Neural progenitor cell (in vitro differentiated cells): ENCODE measurements around the gene CAPN8. TPM values are rescaled to one million over a fixed set of nuclear protein-coding genes. Genes with fewer than 3 reads are reported as not detected.

ENCODE experiments used
- DNase-seq: peaks from one replicate; pipeline ENCODE4 v3.0.0-alpha.2; 2016; ENCODE audit warnings: low spot score
- H2AFZ ChIP-seq: fragments of 200-600 bp; sonication (generic); replicated peaks from 2 replicates; pipeline ENCODE4 v1.6.1; 2016; ENCODE audit warnings: antibody characterized with exemption
- H3F3A ChIP-seq: fragments of 200-600 bp; sonication (generic); 2 replicates; pipeline ENCODE4 v1.6.1; 2016; ENCODE audit warnings: antibody characterized with exemption, low read depth
- H3K27ac ChIP-seq: fragments of 200-600 bp; sonication (generic); 2 replicates; pipeline ENCODE4 v1.5.1; 2016; ENCODE audit warnings: mild to moderate bottlenecking
- H3K27me3 ChIP-seq: fragments of 200-600 bp; sonication (generic); 2 replicates; pipeline ENCODE4 v1.6.1; 2016; ENCODE audit warnings: mild to moderate bottlenecking, moderate library complexity
- H3K36me3 ChIP-seq: fragments of 200-600 bp; sonication (generic); 2 replicates; pipeline ENCODE4 v1.5.1; 2016
- H3K4me1 ChIP-seq: fragments of 200-600 bp; sonication (generic); 2 replicates; pipeline ENCODE4 v1.6.1; 2016; ENCODE audit warnings: mixed run types
- H3K4me2 ChIP-seq: fragments of 200-600 bp; sonication (generic); 2 replicates; pipeline ENCODE4 v1.6.1; 2016
- H3K4me3 ChIP-seq: fragments of 200-600 bp; sonication (generic); 2 replicates; pipeline ENCODE4 v1.5.1; 2016
- H3K79me2 ChIP-seq: fragments of 200-600 bp; sonication (generic); 2 replicates; pipeline ENCODE4 v1.6.1; 2016; ENCODE audit warnings: low read depth
- H3K9ac ChIP-seq: fragments of 200-600 bp; sonication (generic); 2 replicates; pipeline ENCODE4 v1.6.1; 2016
- H3K9me3 ChIP-seq: fragments of 200-600 bp; sonication (generic); 2 replicates; pipeline ENCODE4 v1.5.1; 2016; ENCODE audit warnings: low read depth
- H4K20me1 ChIP-seq: fragments of 200-600 bp; sonication (generic); 2 replicates; pipeline ENCODE4 v1.6.1; 2016; ENCODE audit warnings: low read depth
- H3K27ac Mint-ChIP-seq: 3 replicates; pipeline ENCODE4 v1.8.0; 2021; ENCODE audit warnings: mixed read lengths
- H3K27me3 Mint-ChIP-seq: 2 replicates; pipeline ENCODE4 v1.8.0; 2022; ENCODE audit warnings: low read depth, mild to moderate bottlenecking, inconsistent platforms, moderate library complexity, mixed read lengths; ENCODE audit not compliant: insufficient read depth
- H3K36me3 Mint-ChIP-seq: 3 replicates; pipeline ENCODE4 v1.8.0; 2021; ENCODE audit warnings: mixed read lengths
- H3K4me1 Mint-ChIP-seq: 3 replicates; pipeline ENCODE4 v1.8.0; 2021; ENCODE audit warnings: mixed read lengths
- H3K4me3 Mint-ChIP-seq: 3 replicates; pipeline ENCODE4 v1.8.0; 2021; ENCODE audit warnings: mild to moderate bottlenecking, moderate library complexity, mixed read lengths
- H3K9me3 Mint-ChIP-seq: 3 replicates; pipeline ENCODE4 v1.8.0; 2020; ENCODE audit warnings: mixed read lengths
- EZH2 ChIP-seq: fragments of 200-600 bp; sonication (generic); IDR thresholded peaks from 2 replicates; pipeline ENCODE4 v1.6.1; 2017; ENCODE audit warnings: antibody characterized with exemption, mild to moderate bottlenecking, moderate library complexity
- EZH2phosphoT487 ChIP-seq: fragments of 200-600 bp; sonication (generic); IDR thresholded peaks from 2 replicates; pipeline ENCODE4 v1.6.1; 2017; ENCODE audit warnings: antibody characterized with exemption
- total RNA-seq: library from RNA; depleted of rRNA; stranded (reverse); fragments of >200 nt; gene quantifications from 2 replicates; pipeline ENCODE4 v1.2.3, GENCODE V29; 2015; ENCODE audit warnings: low replicate concordance
- TF ChIP-seq, protein P1 (sequence below): fragments of 200-600 bp; sonication (generic); IDR thresholded peaks from 2 replicates; pipeline ENCODE4 v1.5.1; 2017; ENCODE audit warnings: antibody characterized with exemption, mild to moderate bottlenecking

CAPN8 gene
- total RNA-seq, 1 donor from 2014 or later, result not detected

DNA sequence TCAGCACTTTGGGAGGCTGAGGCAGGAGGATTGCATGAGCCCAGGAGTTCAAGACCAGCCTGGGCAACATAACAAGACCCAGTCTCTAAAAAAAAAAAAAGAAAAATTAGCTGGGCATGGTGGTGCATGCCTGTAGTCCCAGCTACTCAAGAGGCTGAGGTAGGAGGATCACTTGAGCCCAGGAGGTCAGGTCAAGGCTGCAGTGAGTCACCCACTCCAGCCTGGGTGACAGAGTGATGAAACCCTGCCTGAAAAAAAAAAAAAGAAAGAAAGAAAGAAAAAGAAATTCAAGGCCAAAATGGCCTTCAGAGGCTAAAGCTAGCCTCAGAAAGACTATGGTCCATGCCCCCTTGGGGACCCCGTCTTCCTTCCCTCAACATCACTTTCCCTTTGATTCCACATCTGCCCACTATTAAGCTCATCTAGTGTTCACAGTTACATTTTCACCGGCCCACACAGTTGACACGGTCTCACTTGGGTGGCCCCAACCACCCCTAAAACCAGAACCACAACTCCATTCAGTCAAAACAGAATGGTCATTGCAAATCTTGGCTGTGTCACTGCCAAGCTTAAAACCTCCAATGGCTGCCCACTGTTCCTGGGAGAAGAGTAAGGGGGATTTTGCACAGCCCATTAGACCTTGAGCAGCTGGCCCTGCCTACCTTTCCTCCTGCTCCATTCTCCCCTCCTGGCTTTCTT is 2.1 kb upstream of the CAPN8 start:
- Mint-ChIP-seq H3K4me1 (no peaks in the 10 kb centered on the region), H3K27ac (no peak overlapping the region), H3K27me3 (peaks cover 8% of the 10 kb centered on the region), H3K4me3 (no peak overlapping the region), H3K36me3 (no peaks in the 10 kb centered on the region), H3K9me3 (no peaks in the 10 kb centered on the region)
- Histone ChIP-seq H3K27ac (no peak overlapping the region), H3K9me3 (no peaks in the 10 kb centered on the region), H3K4me2 (no peak overlapping the region), H4K20me1 (no peaks in the 10 kb centered on the region), H3K4me1 (peaks cover 5% of the 10 kb centered on the region), H3K36me3 (no peaks in the 10 kb centered on the region), H2AFZ (no peak overlapping the region), H3K79me2 (no peaks in the 10 kb centered on the region), H3F3A (no peaks in the 10 kb centered on the region), H3K9ac (no peak overlapping the region), H3K4me3 (no peak overlapping the region), H3K27me3 (no peaks in the 10 kb centered on the region)
- TF ChIP-seq EZH2, result no peak
- DNase-seq, result no peak

DNA sequence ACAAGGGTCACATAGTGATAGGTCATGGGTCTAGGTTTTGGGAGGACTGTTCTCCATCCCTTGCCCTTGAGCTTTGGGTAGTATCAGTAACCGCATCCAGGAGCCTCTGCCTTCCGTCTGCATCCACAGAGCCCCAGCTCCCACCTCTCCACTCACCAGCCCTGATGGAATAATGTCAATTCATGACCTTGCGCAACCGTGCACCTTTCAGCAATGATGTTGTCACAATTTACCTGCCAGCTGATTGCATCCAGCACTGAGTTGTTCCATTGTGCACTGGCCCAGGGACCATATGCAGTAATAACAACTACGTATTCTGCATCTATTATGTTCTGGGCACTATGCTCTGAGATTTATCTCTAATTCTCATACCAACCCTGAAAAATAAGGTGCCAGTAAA is 1.4 kb downstream of the CAPN8 start:
- Histone ChIP-seq H3K9ac (no peak overlapping the region), H3K36me3 (no peaks in the 10 kb centered on the region), H3K4me1 (no peaks in the 10 kb centered on the region), H3K4me2 (no peak overlapping the region), H3K4me3 (no peak overlapping the region), H3K79me2 (no peaks in the 10 kb centered on the region), H3K27ac (no peak overlapping the region), H3K9me3 (no peaks in the 10 kb centered on the region), H3F3A (no peaks in the 10 kb centered on the region), H3K27me3 (no peaks in the 10 kb centered on the region), H2AFZ (no peak overlapping the region), H4K20me1 (no peaks in the 10 kb centered on the region)
- Mint-ChIP-seq H3K27me3 (peaks cover 14% of the 10 kb centered on the region), H3K9me3 (no peaks in the 10 kb centered on the region), H3K36me3 (no peaks in the 10 kb centered on the region), H3K27ac (no peak overlapping the region), H3K4me1 (no peaks in the 10 kb centered on the region), H3K4me3 (no peak overlapping the region)
- TF ChIP-seq EZH2 (no peak), EZH2phosphoT487 (no peak)
- TF ChIP-seq, protein P1, sequence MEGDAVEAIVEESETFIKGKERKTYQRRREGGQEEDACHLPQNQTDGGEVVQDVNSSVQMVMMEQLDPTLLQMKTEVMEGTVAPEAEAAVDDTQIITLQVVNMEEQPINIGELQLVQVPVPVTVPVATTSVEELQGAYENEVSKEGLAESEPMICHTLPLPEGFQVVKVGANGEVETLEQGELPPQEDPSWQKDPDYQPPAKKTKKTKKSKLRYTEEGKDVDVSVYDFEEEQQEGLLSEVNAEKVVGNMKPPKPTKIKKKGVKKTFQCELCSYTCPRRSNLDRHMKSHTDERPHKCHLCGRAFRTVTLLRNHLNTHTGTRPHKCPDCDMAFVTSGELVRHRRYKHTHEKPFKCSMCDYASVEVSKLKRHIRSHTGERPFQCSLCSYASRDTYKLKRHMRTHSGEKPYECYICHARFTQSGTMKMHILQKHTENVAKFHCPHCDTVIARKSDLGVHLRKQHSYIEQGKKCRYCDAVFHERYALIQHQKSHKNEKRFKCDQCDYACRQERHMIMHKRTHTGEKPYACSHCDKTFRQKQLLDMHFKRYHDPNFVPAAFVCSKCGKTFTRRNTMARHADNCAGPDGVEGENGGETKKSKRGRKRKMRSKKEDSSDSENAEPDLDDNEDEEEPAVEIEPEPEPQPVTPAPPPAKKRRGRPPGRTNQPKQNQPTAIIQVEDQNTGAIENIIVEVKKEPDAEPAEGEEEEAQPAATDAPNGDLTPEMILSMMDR, result no peak
- DNase-seq, result no peak

DNA sequence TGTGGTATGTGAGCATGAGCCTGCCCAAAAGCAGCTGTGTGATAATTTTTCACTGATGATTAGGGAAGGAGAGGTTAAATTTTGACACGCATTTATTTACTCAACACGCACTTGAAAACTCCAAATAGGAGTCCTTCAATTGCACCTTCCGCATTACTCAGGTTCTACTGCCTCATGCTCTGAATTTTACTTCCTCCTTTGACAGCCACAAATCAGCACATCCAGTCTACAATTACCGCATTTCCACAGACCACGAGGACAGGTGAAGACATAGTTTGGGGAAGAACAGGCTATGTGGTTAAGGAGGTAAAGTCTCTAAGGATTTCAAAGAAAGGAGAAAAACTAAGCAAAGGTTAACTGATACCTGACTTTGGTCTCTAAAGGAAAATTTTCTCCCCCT is 2.6 kb downstream of the CAPN8 start:
- Mint-ChIP-seq H3K36me3 (no peaks in the 10 kb centered on the region), H3K27me3 (peaks cover 14% of the 10 kb centered on the region)

DNA sequence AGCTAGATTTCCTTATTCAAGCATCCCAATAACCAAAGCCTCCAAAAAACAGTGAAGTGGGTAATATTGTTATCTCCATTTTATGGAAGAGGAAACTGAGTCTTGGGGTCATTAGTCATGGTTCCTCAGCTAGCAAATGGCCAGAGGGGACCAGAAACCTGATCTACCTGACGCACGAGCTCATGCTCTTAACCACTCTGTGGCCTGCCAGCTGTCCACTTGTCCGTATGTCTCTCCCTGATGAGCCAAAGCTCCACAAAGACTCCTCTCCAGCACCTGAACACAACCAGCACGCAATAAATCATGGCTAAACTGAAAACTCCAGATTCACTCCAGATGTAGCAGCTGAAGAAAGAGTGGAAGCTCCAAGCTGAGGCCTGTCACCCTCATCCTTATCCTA is 5.8 kb downstream of the CAPN8 start:
- Histone ChIP-seq H3K9me3 (no peaks in the 10 kb centered on the region), H3K79me2 (no peaks in the 10 kb centered on the region), H3K4me1 (no peaks in the 10 kb centered on the region), H3K36me3 (no peaks in the 10 kb centered on the region), H3F3A (no peaks in the 10 kb centered on the region), H2AFZ (no peak overlapping the region), H3K9ac (no peak overlapping the region), H3K4me3 (no peak overlapping the region), H3K4me2 (no peak overlapping the region), H3K27ac (no peak overlapping the region), H3K27me3 (no peaks in the 10 kb centered on the region), H4K20me1 (no peaks in the 10 kb centered on the region)
- H3K4me3 Mint-ChIP-seq, result no peak overlapping the region
- no peak for TF ChIP-seq EZH2
- TF ChIP-seq EZH2phosphoT487, result no peak
- TF ChIP-seq, protein P1, result no peak
- peaks cover 14% of the 10 kb centered on the region for H3K27me3 Mint-ChIP-seq
- H3K9me3 Mint-ChIP-seq, result peaks cover 3% of the 10 kb centered on the region
- H3K27ac Mint-ChIP-seq, result no peak overlapping the region
- no peak for DNase-seq
- no peaks in the 10 kb centered on the region for H3K4me1 Mint-ChIP-seq
- no peaks in the 10 kb centered on the region for H3K36me3 Mint-ChIP-seq

More for the DNA sequence above, 2.6 kb downstream of the CAPN8 start:
- no peaks in the 10 kb centered on the region for H3F3A ChIP-seq
- H3K27me3 ChIP-seq, result no peaks in the 10 kb centered on the region
- no peaks in the 10 kb centered on the region for H4K20me1 ChIP-seq
- Mint-ChIP-seq H3K27ac (no peak overlapping the region), H3K9me3 (no peaks in the 10 kb centered on the region), H3K4me3 (no peak overlapping the region), H3K4me1 (no peaks in the 10 kb centered on the region)
- no peaks in the 10 kb centered on the region for H3K79me2 ChIP-seq
- no peaks in the 10 kb centered on the region for H3K36me3 ChIP-seq
- H3K4me3 ChIP-seq, result no peak overlapping the region
- H3K4me2 ChIP-seq, result no peak overlapping the region
- TF ChIP-seq EZH2phosphoT487 (no peak), EZH2 (no peak)
- TF ChIP-seq, protein P1, result no peak
- H3K4me1 ChIP-seq, result no peaks in the 10 kb centered on the region
- H3K9ac ChIP-seq, result no peak overlapping the region
- H3K27ac ChIP-seq, result no peak overlapping the region
- H3K9me3 ChIP-seq, result no peaks in the 10 kb centered on the region
- DNase-seq, result no peak
- no peak overlapping the region for H2AFZ ChIP-seq
